Stomach (tissue), 9 donors: Measurements from ENCODE around the gene TNRC6B. TPM values are rescaled to one million over a fixed set of nuclear protein-coding genes. Genes with fewer than 3 reads are reported as not detected.

ENCODE experiments used
- DNase-seq, 2 donors: peaks; one replicate each; pipeline versions ENCODE4 v3.0.0 to v3.0.0-alpha.2; 2013 to 2019
- H3K27ac ChIP-seq, 5 donors: fragments of 200-600 bp in 4 of 5; sonication (generic) in 4 of 5; one replicate each; pipeline ENCODE4 v1.5.1; 2013 to 2019; ENCODE audit warnings: mild to moderate bottlenecking in 1 of 5, moderate library complexity in 1 of 5
- H3K27me3 ChIP-seq, 3 donors: fragments of 200-600 bp; sonication (generic); one replicate each; pipeline ENCODE4 v1.5.1; 2017 to 2019; ENCODE audit warnings: mixed run types in 1 of 3
- H3K36me3 ChIP-seq, 4 donors: fragments of 200-600 bp; sonication (generic); 1 replicate in 3 of 4; 2 replicates in 1 of 4; pipeline ENCODE4 v1.5.1; 2016 to 2019
- H3K4me1 ChIP-seq, 4 donors: fragments of 200-600 bp; sonication (generic); one replicate each; pipeline ENCODE4 v1.5.1; 2016 to 2019
- H3K4me3 ChIP-seq, 4 donors: fragments of 200-600 bp; sonication (generic) in 3 of 4; one replicate each; pipeline ENCODE4 v1.5.1; 2016 to 2019; ENCODE audit warnings: mild to moderate bottlenecking in 1 of 4
- H3K9me3 ChIP-seq, 4 donors: fragments of 200-600 bp; sonication (generic); one replicate each; pipeline ENCODE4 v1.5.1; 2016 to 2019
- CTCF ChIP-seq, 7 experiments: fragments of 450-650 bp in 4 of 7; fragments of 200-600 bp in 3 of 7; sonication (generic) in 3 of 7; IDR thresholded peaks; one replicate each; pipeline ENCODE4 v1.5.1; 2016 to 2019; ENCODE audit warnings: antibody characterized with exemption in 7 of 7, control low read depth in 2 of 7, mild to moderate bottlenecking in 1 of 7
- EP300 ChIP-seq: sonication (generic); formaldehyde crosslinking; IDR thresholded peaks from one replicate; pipeline ENCODE4 v1.6.1; 2017; ENCODE audit warnings: antibody characterized with exemption
- POLR2A ChIP-seq, 4 donors: fragments of 450-650 bp; IDR thresholded peaks; one replicate each; pipeline ENCODE4 v1.6.1; 2016; ENCODE audit warnings: antibody characterized with exemption in 4 of 4, control low read depth in 2 of 4, mild to moderate bottlenecking in 1 of 4, moderate library complexity in 1 of 4
- POLR2AphosphoS5 ChIP-seq, 3 donors: sonication (generic); formaldehyde crosslinking; IDR thresholded peaks; one replicate each; pipeline ENCODE4 v1.6.1; 2016; ENCODE audit warnings: antibody characterized with exemption in 3 of 3
- WGBS, 5 donors: extraction: QIAGEN DNeasy Blood & Tissue Kit in 3 of 5; methylation state at CpG; one replicate each; pipeline versions ENCODE4 v1.1.5 to v1.1.7; 2013 to 2018; 5-methylcytosine and 5-hydroxymethylcytosine counted together
- intact Hi-C: fragments of 100-400 bp; cut with DNase I; formaldehyde crosslinking; loops from one replicate; pipeline ENCODE4 v1.15.1; 2023; ENCODE audit warnings: low total_unique reads
- polyA plus RNA-seq, 3 donors: library from polyadenylated mRNA; stranded (reverse); fragments of 200-250 nt; gene quantifications; one replicate each; pipeline ENCODE4 v1.2.3, GENCODE V29; 2013
- total RNA-seq, 5 donors: library from RNA; depleted of rRNA; stranded (reverse); fragments of >200 nt; gene quantifications; one replicate each; pipeline versions ENCODE4 v1.1.0 to v1.2.3, GENCODE V29; 2014 to 2016
- donor health status: healthy with polysubstance abuse.
- donor health status: Bipolar disorder and iron deficiency.
- donor health status: healthy.

TNRC6B gene
- total and polyA plus RNA-seq, 8 donors = 0.88 to 316 (median 18.0) TPM

- H3K27ac ChIP-seq = no peak overlapping the region
- H3K4me3 ChIP-seq = no peak overlapping the region
- H3K36me3 ChIP-seq = peaks cover 0 to 50% (median 25%) of the 10 kb centered on the region in 4 donors
- intact Hi-C loops = no loop called here
- H3K9me3 ChIP-seq = no peaks in the 10 kb centered on the region
- peaks cover 0 to 18% (median 6%) of the 10 kb centered on the region in 4 donors for H3K4me1 ChIP-seq
- DNase-seq = no peak
- WGBS, 5 donors = 75 to 83% (median 81%) methylated on average over 4 of the region's 4 CpGs
- TF ChIP-seq POLR2AphosphoS5 (IDR thresholded peaks at IDR 0.05) (no peak), POLR2A (IDR thresholded peaks at IDR 0.05) (no peak), EP300 (no peak), CTCF (IDR thresholded peaks at IDR 0.05) (no peak)
- H3K27me3 ChIP-seq = no peaks in the 10 kb centered on the region
Observed at GRCh38 chr22:40331706-40332105, 154.0 kb downstream of the TNRC6B start.

- no peak for DNase-seq
- peaks cover 0 to 44% (median 22%) of the 10 kb centered on the region in 4 donors for H3K36me3 ChIP-seq
- no peak overlapping the region for H3K27ac ChIP-seq
- H3K9me3 ChIP-seq = no peaks in the 10 kb centered on the region
- H3K27me3 ChIP-seq = no peaks in the 10 kb centered on the region
- WGBS, 5 donors = 56 to 74% (median 64%) methylated on average over 9 of the region's 9 CpGs
- peaks cover 0 to 11% (median 3%) of the 10 kb centered on the region in 4 donors for H3K4me1 ChIP-seq
- no peak overlapping the region for H3K4me3 ChIP-seq
- intact Hi-C loops = no loop called here
- no peak for TF ChIP-seq POLR2A (IDR thresholded peaks at IDR 0.05)
- no peak for TF ChIP-seq CTCF (IDR thresholded peaks at IDR 0.05)
- no peak for TF ChIP-seq POLR2AphosphoS5 (IDR thresholded peaks at IDR 0.05)
- TF ChIP-seq EP300 = no peak
Observed at GRCh38 chr22:40332319-40332781, 154.6 kb downstream of the TNRC6B start.

DNA sequence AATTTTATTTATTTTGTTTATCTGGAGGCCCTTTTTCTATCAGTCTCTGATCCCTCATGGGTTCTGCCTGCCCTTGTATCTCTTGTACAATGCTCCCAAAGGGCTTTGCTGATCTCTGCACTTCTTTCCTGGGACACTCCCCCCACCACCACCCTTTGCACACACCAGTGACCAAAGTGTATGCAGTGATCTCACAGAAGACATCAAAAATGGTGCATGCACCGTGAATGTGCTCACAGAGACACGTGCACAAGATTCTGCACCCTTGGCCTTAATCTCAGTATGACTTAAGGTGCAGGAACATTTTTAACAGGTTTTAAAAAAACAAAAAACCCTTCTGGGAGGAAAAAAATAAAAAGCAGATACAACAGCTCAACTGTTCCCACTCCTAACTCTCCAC, 156.3 kb downstream of the TNRC6B start:
- Histone ChIP-seq H3K27me3 (no peaks in the 10 kb centered on the region), H3K4me3 (no peak overlapping the region), H3K36me3 (peaks cover 0 to 41% (median 25%) of the 10 kb centered on the region in 4 donors), H3K9me3 (no peaks in the 10 kb centered on the region), H3K27ac (no peak overlapping the region), H3K4me1 (peaks cover 0 to 11% (median 3%) of the 10 kb centered on the region in 4 donors)
- TF ChIP-seq CTCF (IDR thresholded peaks at IDR 0.05) = no peak
- TF ChIP-seq POLR2AphosphoS5 (IDR thresholded peaks at IDR 0.05) = no peak
- TF ChIP-seq EP300 = no peak
- TF ChIP-seq POLR2A (IDR thresholded peaks at IDR 0.05) = no peak
- WGBS, 5 donors = 71 to 83% (median 80%) methylated on average over 2 of the region's 2 CpGs
- no peak for DNase-seq
- intact Hi-C loops = no loop called here

GRCh38 chr22:40334899-40335298, 157.2 kb downstream of the TNRC6B start:
- DNase-seq = no peak
- Histone ChIP-seq H3K27me3 (no peaks in the 10 kb centered on the region), H3K36me3 (peaks cover 0 to 36% (median 24%) of the 10 kb centered on the region in 4 donors), H3K4me3 (no peak overlapping the region), H3K4me1 (peaks cover 0 to 11% (median 3%) of the 10 kb centered on the region in 4 donors), H3K9me3 (no peaks in the 10 kb centered on the region), H3K27ac (peak overlapping the region in 1 of 5 donors; percentile 4)
- intact Hi-C loops = no loop called here
- no peak for TF ChIP-seq CTCF (IDR thresholded peaks at IDR 0.05)
- no peak for TF ChIP-seq POLR2AphosphoS5 (IDR thresholded peaks at IDR 0.05)
- TF ChIP-seq POLR2A (IDR thresholded peaks at IDR 0.05) = no peak
- no peak for TF ChIP-seq EP300
- 56 to 74% (median 60%) methylated on average over 2 of the region's 2 CpGs for WGBS, 5 donors
